RPMI7951 (cell line): Measurements from ENCODE around the gene ANGPTL8. TPM values are rescaled to one million over a fixed set of nuclear protein-coding genes. Genes with fewer than 3 reads are reported as not detected.

Experiments
- DNase-seq: peaks from one replicate; pipeline ENCODE4 v3.0.0-alpha.2; 2012; ENCODE audit warnings: low read depth
- total RNA-seq: library from RNA; depleted of rRNA; stranded (reverse); fragments of >200 nt; shearing (Covaris generic); gene quantifications from 2 replicates; pipeline ENCODE4 v1.2.3, GENCODE V29; 2014

Gene ANGPTL8
- total RNA-seq, 1 experiment from 2014 or later, result not detected

DNA sequence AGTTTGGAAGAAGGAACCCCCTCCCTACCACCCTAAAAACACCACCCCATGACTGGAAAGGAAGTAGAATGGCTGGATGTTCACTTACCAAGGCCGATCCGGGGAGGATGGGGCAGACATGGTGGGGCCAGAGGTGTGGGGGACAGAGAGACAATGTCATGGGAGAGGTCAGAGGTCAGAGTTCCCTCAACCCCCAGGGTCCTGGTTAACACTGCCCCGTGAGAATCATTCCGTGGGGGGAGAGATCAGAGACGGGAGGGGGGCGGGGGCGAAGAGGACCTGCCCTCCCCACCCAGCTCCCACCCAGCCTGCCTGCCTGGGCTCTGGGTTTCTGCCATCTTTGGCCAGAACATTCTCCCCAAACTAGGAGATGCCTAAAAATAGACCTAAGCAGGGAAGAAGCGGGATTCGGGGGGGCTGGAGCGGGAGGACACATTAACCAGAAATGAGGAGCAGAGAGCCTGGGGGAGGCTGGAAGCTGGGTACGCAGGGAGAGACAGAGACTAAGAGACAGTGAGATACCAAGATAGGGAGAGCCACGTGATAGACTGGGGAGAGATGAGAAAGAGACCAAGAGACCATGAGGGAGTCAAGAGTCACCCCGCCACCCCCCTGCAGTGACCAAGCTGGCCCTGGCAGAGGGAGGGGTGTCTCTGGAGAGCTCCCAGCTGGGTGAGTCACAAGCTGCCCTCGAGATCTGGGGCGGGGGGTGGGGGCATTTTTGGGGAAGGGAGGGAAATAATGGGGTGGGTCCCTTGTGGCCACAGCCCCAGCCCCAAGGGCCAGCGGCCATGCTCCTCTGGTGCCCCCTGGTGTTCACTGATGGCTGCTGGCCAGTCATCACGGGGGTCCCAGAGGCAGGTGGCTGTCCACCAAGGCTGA is 36.0 kb upstream of the ANGPTL8 start:
- peak; percentile 92 for DNase-seq

DNA sequence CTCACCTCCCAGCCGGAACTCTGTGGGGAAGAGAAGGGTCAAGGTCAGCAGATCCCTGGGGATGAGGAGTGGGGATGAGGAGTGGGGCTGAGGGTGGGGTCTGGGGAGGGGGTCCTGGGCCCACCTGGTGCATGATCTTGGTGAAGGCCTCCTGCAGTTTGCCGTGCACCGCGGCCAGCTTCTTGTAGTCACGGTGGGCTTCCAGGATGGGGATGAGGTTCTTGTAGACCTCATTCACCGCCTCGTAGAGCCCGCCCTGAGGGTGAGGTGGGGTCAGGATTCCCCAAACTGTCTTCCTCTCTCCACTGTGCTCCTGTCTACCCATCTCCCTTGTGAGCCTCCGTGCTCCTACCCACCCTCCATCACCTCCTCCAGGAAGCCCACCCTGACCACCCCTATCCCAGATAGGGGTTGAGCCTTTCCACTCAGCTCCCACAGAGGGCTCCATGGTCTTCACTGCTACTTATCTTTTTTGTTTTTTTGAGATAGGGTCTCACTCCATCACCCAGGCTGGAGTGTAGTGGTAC is 35.3 kb upstream of the ANGPTL8 start:
- no peak for DNase-seq

DNA sequence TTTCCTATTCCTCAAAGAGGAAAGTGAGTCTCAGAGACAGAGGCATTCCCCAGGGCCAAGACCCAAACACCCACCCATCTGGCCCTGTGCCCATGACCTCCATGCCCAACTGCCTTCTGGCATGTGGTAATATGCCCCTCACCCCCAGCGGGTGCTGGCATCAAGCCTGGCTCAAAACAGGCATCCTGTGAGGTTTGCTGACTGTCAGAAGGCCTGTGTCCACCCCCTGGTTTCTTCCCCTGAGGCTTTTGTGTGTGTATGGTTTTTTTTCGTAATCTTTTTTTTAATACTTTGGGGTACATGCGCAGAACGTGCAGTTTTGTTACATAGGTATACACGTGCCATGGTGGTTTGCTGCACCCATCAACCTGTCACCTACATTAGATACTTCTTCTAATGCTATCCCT is 34.5 kb upstream of the ANGPTL8 start:
- peak; percentile 73 for DNase-seq

DNA sequence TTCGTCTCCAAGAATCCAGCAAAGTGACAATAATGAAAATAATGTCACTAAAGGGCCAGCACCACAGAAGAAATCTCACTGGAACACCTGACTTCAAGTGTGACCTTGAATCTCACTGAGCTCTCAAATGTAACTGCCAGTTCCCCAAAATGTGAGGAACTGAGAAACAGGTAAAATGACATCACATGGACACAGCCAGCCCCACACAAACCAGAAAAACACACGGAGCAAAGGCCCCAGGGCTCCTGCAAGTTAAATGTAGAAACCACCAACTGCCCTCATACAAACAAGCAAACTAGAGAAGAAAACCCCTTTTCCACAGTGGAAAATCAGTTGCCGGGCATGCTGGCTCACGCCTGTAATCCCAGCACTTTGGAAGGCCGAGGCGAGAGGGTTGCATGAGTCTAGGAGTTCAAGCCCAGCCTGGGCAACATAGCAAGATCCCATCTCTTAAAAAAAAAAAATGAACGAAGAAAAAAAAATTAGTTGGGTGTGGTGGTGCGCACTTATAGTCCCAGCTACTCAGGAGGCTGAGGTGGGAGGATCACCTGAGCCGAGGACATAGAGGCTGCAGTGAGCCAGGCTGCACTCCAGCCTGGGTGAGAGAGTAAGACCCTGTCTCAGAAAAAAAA is 33.4 kb upstream of the ANGPTL8 start:
- DNase-seq, result no peak

GRCh38 chr19:11208561-11209471 is 30.6 kb upstream of the ANGPTL8 start:
- DNase-seq, result peak; percentile 67

GRCh38 chr19:11209839-11210655 is 29.4 kb upstream of the ANGPTL8 start:
- no peak for DNase-seq

DNA sequence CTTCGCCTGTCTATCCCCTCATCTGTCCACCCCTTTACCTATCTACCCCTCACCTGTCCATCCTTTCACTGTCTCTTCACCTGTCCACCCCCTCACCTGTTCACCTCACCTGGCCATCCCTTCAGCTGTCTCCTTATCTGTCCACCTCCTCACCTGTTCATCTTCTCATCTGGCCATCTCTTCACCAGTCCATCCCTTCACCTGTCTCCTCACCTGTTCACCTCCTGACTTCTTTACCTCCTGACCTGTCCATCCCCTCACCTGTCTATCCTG is 28.8 kb upstream of the ANGPTL8 start:
- DNase-seq, result no peak

DNA sequence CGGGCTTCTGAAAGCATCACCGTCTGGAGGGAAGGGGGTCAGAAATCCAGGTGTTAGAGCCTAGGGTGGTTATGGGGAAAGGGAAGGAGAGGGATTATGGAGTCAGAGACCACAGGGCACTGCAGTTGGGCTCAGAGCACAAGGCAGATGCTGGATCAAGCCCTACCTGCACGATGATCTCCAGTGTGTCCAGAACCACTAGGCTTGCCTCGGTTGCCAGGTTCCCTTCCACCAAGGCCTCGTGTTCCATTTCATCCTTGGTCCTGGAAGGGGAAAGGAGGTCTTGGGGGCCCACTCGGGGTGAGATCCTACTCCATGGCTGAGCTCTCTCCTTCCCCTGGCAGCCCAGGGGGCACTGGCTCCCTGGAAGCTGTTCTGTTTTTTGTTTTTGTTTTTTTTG is 25.0 kb upstream of the ANGPTL8 start:
- no peak for DNase-seq

- DNase-seq, result no peak
Measured at GRCh38 chr19:11221082-11221598, 18.3 kb upstream of the ANGPTL8 start.

- DNase-seq, result no peak
Measured at GRCh38 chr19:11223200-11223599, 16.2 kb upstream of the ANGPTL8 start.

- DNase-seq, result no peak
Measured at GRCh38 chr19:11224429-11224828, 15.0 kb upstream of the ANGPTL8 start.

GRCh38 chr19:11225172-11225571 is 14.2 kb upstream of the ANGPTL8 start:
- DNase-seq, result no peak

DNA sequence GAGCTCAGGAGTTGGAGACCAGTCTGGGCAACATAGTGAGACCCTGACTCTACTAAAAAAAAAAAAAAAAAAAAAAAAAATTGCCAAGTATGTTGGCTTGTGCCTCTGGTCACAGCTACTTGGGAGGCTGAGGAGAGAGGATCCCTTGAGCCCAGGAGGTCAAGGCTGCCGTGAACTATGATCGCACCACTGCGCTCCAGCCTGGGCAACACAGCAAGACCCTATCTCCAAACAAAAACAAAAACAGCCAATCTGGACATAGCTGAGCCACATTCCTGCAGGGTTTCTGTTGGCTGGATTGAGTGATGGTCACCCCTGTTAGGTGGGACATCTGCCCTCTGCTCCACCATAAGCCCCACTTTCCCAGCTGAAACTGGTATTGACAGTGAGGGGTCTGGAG is 13.6 kb upstream of the ANGPTL8 start:
- no peak for DNase-seq

DNA sequence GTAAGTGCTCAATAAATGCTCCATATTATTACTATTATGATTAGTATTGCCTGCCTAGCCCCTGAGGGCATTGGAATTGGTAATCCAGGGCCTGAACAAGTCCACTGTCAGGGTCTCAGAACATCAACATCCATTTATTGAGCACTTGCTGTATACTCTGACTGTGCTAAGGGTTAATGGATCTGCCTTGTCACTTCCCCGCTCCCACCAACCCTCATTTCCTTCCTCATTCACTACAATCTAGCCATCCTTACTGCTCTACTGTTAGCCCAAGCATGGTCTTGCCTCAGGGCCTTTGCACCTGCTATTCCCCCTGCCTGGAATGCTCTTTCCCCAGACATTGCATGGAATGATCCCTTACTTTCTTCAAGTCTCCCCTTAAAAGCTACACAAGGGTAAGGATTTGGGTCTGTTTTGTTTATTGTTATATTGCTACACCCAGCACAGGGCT is 12.7 kb upstream of the ANGPTL8 start:
- DNase-seq, result no peak

- DNase-seq, result no peak
Measured at GRCh38 chr19:11227195-11227886, 12.1 kb upstream of the ANGPTL8 start.

- DNase-seq, result no peak
Measured at GRCh38 chr19:11230621-11231386, 8.6 kb upstream of the ANGPTL8 start.

GRCh38 chr19:11232555-11232954 is 6.9 kb upstream of the ANGPTL8 start:
- DNase-seq, result no peak

DNA sequence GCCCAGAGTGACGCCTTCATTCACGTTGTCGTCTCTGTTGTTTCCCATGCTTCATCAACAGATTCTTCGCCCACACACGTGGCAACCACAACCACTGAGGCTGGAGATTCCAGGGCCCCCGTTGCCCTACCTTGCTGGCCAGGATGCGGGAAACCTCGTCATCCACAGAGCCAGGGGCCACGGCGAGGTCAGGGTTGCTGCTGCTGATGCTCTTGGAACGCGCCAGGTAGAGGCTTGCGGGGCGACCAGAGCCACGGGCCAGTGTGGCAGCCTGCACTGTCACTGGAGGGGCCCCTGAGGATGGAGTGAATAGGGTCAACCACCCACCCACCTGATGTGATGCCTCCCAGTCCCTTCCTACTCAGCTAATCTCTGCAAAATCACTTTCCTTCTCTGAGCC is 6.3 kb upstream of the ANGPTL8 start:
- DNase-seq, result no peak

DNA sequence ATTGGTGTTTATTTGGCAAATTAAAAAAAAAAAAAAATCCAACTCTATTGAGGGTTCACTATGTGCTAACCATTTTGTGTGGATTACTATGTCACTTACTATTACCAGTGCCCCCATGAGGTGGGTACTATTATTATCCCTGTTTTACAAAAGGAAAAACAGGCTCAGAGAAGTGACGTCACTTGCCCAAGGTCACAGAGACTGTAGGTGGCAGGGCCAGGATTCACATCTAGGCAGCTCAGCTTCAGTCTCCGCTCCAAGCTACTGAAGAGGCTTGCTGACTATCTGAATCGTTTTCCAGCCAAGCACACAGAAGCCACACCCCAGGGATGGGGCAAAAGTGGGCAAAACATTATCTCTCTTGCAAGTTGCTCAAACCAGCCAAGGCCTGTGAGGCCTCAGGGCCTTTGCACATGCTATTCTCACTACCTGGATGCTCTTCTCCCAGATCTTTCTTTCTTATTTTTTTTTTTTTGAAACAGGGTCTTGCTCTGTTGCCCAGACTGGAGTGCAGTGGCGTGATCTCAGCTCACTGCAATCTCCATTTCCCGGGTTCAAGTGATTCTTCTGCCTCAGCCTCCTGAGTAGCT is 4.8 kb upstream of the ANGPTL8 start:
- DNase-seq, result no peak
